Activated CD8-positive, alpha-beta T cell treated with anti-CD3 and anti-CD28 coated beads for 36 hours (primary cell): ENCODE results near the gene ZNF689. TPM values are rescaled to one million over a fixed set of nuclear protein-coding genes. Genes with fewer than 3 reads are reported as not detected.
"Not testable (repeated sequence)": the region's sequence is repeated elsewhere in the genome, so short reads cannot be mapped to it uniquely, and the experiment has no call there.

ENCODE experiments used
- ATAC-seq: fragments of 200-7000 bp; cut with Tn5 transposase; one replicate; pipeline ENCODE4 v1.10.0; 2021; ENCODE audit warnings: mild to moderate bottlenecking, moderate library complexity
- CTCF ChIA-PET: fragments of 350-600 bp; sonication (Branson Sonifier 250); formaldehyde crosslinking; loops from one replicate; lab custom pipeline; 2021; ENCODE audit warnings: antibody characterized with exemption; lab: Charles Lee
- POLR2A ChIA-PET: fragments of 350-600 bp; sonication (Branson Sonifier 250); formaldehyde crosslinking; loops from one replicate; lab custom pipeline; 2021; ENCODE audit warnings: antibody characterized with exemption; lab: Charles Lee
- DNase-seq: peaks from one replicate; pipeline ENCODE4 v3.0.0-alpha.2; 2020
- H3K27ac Mint-ChIP-seq: one replicate; pipeline ENCODE4 v1.8.0; 2021; ENCODE audit warnings: mild to moderate bottlenecking, mixed read lengths
- H3K27me3 Mint-ChIP-seq: one replicate; pipeline ENCODE4 v1.8.0; 2021; ENCODE audit warnings: mixed read lengths
- H3K36me3 Mint-ChIP-seq: one replicate; pipeline ENCODE4 v1.8.0; 2021; ENCODE audit warnings: low read depth, mixed read lengths
- H3K4me1 Mint-ChIP-seq: one replicate; pipeline ENCODE4 v1.8.0; 2021; ENCODE audit warnings: low read depth, mixed read lengths
- H3K4me3 Mint-ChIP-seq: one replicate; pipeline ENCODE4 v1.8.0; 2021; ENCODE audit warnings: mild to moderate bottlenecking, moderate library complexity, mixed read lengths
- H3K9me3 Mint-ChIP-seq: one replicate; pipeline ENCODE4 v1.8.0; 2021; ENCODE audit warnings: mixed read lengths
- intact Hi-C: fragments of 100-400 bp; cut with micrococcal nuclease; formaldehyde crosslinking; loops from one replicate; pipeline ENCODE4 v1.10.0; 2022
- total RNA-seq, 2 experiments: library from RNA; stranded (reverse); gene quantifications; one replicate each; pipeline ENCODE4 v1.2.3, GENCODE V29; 2021
- TF ChIP-seq, protein P1 (sequence below): fragments of 200-600 bp; IDR thresholded peaks from one replicate; pipeline ENCODE4 v1.8.0; 2022; ENCODE audit warnings: antibody characterized with exemption, mild to moderate bottlenecking

Gene ZNF689
- total RNA-seq, 2 experiments from 2014 or later: 9.8 to 11.3 TPM

DNA sequence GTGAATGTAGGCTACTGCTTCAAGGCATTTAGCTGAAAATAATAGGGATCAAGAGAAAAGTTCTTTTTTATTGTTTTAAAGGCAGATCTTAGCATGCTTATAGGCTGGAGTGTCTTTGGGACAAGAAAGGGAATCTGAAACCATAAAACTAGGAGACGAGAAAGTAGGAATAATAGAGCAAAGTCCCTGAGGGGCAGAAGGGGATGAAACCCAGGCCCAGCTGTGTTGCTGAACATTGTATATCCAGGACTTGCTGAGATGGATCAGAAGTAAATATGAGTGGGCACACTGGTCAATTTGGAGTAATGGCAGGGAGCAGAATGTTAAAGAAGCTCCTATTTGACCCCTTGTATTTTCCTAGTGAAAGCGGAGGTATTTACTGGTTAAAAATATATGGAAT, 9.3 kb downstream of the ZNF689 start:
- H3K27me3 Mint-ChIP-seq: no peaks in the 10 kb centered on the region
- TF ChIP-seq, protein P1, sequence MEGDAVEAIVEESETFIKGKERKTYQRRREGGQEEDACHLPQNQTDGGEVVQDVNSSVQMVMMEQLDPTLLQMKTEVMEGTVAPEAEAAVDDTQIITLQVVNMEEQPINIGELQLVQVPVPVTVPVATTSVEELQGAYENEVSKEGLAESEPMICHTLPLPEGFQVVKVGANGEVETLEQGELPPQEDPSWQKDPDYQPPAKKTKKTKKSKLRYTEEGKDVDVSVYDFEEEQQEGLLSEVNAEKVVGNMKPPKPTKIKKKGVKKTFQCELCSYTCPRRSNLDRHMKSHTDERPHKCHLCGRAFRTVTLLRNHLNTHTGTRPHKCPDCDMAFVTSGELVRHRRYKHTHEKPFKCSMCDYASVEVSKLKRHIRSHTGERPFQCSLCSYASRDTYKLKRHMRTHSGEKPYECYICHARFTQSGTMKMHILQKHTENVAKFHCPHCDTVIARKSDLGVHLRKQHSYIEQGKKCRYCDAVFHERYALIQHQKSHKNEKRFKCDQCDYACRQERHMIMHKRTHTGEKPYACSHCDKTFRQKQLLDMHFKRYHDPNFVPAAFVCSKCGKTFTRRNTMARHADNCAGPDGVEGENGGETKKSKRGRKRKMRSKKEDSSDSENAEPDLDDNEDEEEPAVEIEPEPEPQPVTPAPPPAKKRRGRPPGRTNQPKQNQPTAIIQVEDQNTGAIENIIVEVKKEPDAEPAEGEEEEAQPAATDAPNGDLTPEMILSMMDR: no peak
- ChIA-PET CTCF (interaction anchor here (0.7 to 6.5 kb wide), 6 partner anchors 12 to 191 kb away, joined by 3 to 42 read pairs (median 32); partner anchors contain the start of genes DCTPP1, ZNF747 and ZNF785), POLR2A (interaction anchor here (1.3 to 2.2 kb wide), 4 partner anchors 9 to 127 kb away, joined by 3 to 5 read pairs (median 4); partner anchors contain the start of genes ZNF689 and ZNF785)
- intact Hi-C loops: no loop called here
- H3K36me3 Mint-ChIP-seq: peaks cover 15% of the 10 kb centered on the region
- H3K4me1 Mint-ChIP-seq: peaks cover 4% of the 10 kb centered on the region
- H3K9me3 Mint-ChIP-seq: no peaks in the 10 kb centered on the region
- no peak for DNase-seq
- no peak overlapping the region for H3K27ac Mint-ChIP-seq
- no peak overlapping the region for H3K4me3 Mint-ChIP-seq
- ATAC-seq: no peak

DNA sequence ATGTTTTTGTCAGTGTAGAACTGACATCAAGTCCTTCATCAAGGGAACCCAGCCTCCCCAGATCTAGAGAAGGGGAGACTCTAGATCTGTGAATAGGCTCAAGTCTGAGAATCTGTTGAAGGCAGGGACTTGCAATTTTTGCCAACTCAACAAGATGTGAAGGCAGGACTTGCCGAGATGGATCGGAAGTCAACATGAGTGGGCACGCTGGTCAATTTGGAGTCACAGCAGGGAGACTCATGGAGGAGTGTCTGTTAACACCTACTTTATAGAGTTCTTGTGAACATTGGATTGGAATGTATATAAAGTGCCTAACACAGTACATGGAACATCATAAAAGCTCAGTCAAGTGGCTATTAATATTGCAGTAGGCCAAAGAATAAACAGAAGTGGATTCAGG, 10.0 kb downstream of the ZNF689 start:
- H3K4me1 Mint-ChIP-seq: peaks cover 4% of the 10 kb centered on the region
- POLR2A ChIA-PET: interaction anchor here (0.7 to 3.1 kb wide), 5 partner anchors 10 to 142 kb away, joined by 3 to 14 read pairs (median 5); partner anchors contain the start of genes ZNF689, ZNF747 and ZNF785
- H3K9me3 Mint-ChIP-seq: no peaks in the 10 kb centered on the region
- no peaks in the 10 kb centered on the region for H3K27me3 Mint-ChIP-seq
- H3K27ac Mint-ChIP-seq: no peak overlapping the region
- no peak for DNase-seq
- TF ChIP-seq, protein P1: no peak
- H3K36me3 Mint-ChIP-seq: peaks cover 11% of the 10 kb centered on the region
- no peak for ATAC-seq
- no peak overlapping the region for H3K4me3 Mint-ChIP-seq
- intact Hi-C loops: no loop called here
- CTCF ChIA-PET: interaction anchor here (0.9 to 6.5 kb wide), 9 partner anchors 8 to 190 kb away, joined by 3 to 42 read pairs (median 19); partner anchors contain the start of genes DCTPP1, ZNF688, ZNF747 and ZNF785

DNA sequence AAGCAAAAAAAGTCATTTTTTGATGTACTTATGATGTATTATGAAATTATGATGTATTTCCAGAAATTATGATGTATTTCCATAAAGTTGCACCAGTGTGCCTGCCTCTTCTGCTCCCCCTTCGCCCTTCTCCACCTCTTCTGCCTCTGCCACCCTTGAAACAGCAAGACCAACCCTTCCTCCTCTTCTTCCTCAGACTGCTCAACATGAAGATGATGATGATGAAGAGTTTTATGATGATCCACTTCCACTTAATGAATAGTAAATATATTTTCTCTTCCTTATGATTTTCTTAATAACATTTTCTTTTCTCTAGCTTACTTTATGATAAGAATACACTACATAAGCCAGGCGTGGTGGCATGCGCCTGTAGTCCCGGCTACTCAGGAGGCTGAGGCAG, 17.3 kb downstream of the ZNF689 start:
- Mint-ChIP-seq H3K27me3 (no peaks in the 10 kb centered on the region), H3K4me1 (peaks cover under 1% of the 10 kb centered on the region), H3K4me3 (no peak overlapping the region), H3K36me3 (peaks cover 5% of the 10 kb centered on the region), H3K9me3 (no peaks in the 10 kb centered on the region), H3K27ac (no peak overlapping the region)
- TF ChIP-seq, protein P1: no peak
- ChIA-PET CTCF (interaction anchor here (1.1 kb wide), 1 partner anchor 21 kb away, joined by 4 read pairs; the partner anchor contains the start of gene ZNF688), POLR2A (no interaction called here)
- no peak for ATAC-seq
- intact Hi-C loops: no loop called here
- no peak for DNase-seq

DNA sequence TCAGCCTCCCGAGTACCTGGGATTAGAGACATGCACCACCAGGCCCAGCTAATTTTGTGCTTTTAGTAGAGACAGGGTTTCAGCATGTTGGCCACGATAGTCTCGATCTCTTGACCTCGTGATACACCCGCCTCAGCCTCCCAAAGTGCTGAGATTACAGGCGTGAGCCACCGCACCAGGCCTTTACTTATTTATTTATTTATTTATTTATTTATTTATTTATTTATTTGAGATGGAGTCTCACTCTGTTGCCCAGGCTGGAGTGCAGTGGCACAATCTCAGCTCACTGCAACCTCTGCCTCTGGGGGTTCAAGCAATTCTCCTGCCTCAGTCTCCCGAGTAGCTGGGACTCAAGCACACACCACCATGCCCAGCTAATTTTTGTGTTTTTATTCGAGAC, 19.3 kb downstream of the ZNF689 start:
- ATAC-seq, intact Hi-C loops, DNase-seq, H3K27me3 Mint-ChIP-seq, POLR2A ChIA-PET, H3K27ac Mint-ChIP-seq, H3K9me3 Mint-ChIP-seq, H3K4me3 Mint-ChIP-seq: not testable (repeated sequence)
- Mint-ChIP-seq H3K36me3 (peaks cover 20% of the 10 kb centered on the region), H3K4me1 (peaks cover 12% of the 10 kb centered on the region)
- CTCF ChIA-PET: interaction anchor here (0.7 to 1.9 kb wide), 2 partner anchors 13 to 32 kb away, joined by 3 to 4 read pairs; no protein-coding TSS in a partner anchor

DNA sequence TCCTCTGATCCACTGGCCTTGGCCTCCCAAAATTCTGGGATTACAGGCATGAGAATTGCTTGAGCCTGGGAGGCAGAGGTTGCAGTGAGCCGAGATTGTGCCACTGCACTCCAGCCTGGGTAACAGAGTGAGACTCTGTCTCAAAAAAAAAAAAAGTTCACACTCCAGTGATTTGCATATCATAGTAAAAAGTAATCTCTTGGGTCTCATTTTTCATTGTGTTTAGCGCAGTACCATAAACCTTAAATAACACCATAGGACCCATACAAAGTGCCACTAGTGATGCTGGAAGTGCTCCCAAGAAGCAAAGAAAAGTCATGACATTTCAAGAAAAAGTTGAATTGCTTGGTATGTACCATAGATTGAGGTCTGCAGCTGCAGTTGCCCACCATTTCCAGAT, 20.6 kb downstream of the ZNF689 start:
- H3K4me3 Mint-ChIP-seq, ATAC-seq, intact Hi-C loops, CTCF ChIA-PET, H3K27ac Mint-ChIP-seq, H3K27me3 Mint-ChIP-seq, DNase-seq, H3K9me3 Mint-ChIP-seq, POLR2A ChIA-PET: not testable (repeated sequence)
- Mint-ChIP-seq H3K4me1 (peaks cover 15% of the 10 kb centered on the region), H3K36me3 (peaks cover 24% of the 10 kb centered on the region)

DNA sequence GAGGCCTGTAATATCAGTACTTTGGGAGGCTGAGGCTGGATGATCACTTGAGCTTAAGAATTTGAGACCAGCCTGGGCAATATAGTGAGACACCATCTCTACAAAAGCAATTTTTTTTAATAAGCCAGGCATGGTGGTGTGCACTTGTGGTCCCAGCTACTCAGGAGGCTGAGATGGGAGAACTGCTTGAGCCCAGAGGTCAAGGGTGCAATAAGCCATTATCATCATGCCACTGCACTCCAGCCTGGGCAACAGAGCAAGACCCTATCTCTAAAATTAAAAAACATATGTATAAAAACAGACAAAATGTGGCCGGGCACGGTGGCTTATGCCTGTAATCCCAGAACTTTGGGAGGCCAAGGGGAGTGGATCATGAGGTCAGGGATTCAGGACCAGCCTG, 21.5 kb downstream of the ZNF689 start:
- TF ChIP-seq, protein P1: no peak
- no peak for ATAC-seq
- DNase-seq: no peak
- H3K4me1 Mint-ChIP-seq: peaks cover 17% of the 10 kb centered on the region
- ChIA-PET CTCF (interaction anchor here (1.7 kb wide), 1 partner anchor 27 kb away, joined by 6 read pairs; no protein-coding TSS in a partner anchor), POLR2A (interaction anchor here (1.3 kb wide), 1 partner anchor 22 kb away, joined by 3 read pairs; the partner anchor contains the start of gene ZNF689)
- no peaks in the 10 kb centered on the region for H3K27me3 Mint-ChIP-seq
- H3K36me3 Mint-ChIP-seq: peaks cover 22% of the 10 kb centered on the region
- no peak overlapping the region for H3K4me3 Mint-ChIP-seq
- H3K9me3 Mint-ChIP-seq: no peaks in the 10 kb centered on the region
- intact Hi-C loops: no loop called here
- no peak overlapping the region for H3K27ac Mint-ChIP-seq
